Hematopoietic multipotent progenitor cell treated with erythropoietin and hydrocortisone succinate and interleukin-3 and kit ligand, for 17 days (in vitro differentiated cells): ENCODE measurements around the gene ERGIC2.
A peak's percentile ranks its signal among the peaks of the same experiment; 100 is the strongest.
"Not testable (repeated sequence)": the region's sequence is repeated elsewhere in the genome, so short reads cannot be mapped to it uniquely, and the experiment has no call there.

ENCODE experiments used
- DNase-seq: peaks from one replicate; pipeline ENCODE4 v3.0.0-alpha.2; 2015; ENCODE audit warnings: low spot score

The ERGIC2 gene, protein sequence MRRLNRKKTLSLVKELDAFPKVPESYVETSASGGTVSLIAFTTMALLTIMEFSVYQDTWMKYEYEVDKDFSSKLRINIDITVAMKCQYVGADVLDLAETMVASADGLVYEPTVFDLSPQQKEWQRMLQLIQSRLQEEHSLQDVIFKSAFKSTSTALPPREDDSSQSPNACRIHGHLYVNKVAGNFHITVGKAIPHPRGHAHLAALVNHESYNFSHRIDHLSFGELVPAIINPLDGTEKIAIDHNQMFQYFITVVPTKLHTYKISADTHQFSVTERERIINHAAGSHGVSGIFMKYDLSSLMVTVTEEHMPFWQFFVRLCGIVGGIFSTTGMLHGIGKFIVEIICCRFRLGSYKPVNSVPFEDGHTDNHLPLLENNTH

DNA sequence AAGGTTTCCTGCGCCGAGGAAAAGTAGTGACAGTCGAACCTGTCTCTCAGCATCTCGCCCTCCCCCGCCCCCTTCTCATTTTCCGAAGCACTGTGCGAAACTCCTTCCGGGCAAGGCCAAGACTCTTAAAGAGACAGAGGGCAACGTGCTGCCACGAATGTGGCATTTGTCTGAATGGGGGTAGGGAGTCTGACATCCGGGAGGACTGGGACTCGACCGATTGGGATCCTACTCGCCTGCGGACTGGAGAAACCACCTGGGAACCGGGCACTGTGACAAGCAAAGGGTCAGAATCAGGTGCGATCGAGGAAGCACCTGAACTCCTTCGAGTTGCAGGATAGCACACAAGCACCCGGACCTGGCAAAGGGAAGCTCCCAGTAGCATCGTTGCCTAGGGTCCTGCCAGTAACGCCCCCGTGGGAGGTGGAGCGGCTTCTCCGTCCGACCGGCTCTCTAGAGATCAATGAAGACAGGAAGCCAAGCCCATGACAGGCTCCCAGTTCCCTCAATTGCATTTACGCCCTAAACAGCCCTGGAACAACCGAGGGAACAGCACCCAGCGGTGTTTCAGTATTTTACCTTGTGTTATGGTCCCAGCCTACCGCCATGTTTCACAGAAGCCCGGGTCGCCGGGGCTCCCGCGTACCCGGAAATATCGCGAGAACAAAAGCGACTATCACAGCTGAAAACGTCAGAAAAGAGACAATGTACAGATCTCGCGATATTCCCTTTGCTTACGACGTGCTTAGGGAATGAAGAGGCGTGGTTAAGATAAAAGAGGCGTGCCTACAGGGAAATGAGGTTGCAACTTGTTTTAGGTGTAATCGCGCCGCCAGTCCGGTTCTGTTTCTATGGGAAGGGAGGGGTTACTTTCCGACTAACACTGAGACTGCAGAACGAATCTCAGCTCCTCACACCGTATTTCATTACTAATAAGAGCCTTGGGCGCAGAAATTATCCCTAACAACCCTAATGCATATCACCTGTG is at the start of gene ERGIC2:
Gene ERGIC2 (minus strand): TSS at position 637 of the 988 bp plus-strand sequence. CDS start 9,539 bp downstream, outside the sequence.
- DNase-seq = peak; percentile 97

DNA sequence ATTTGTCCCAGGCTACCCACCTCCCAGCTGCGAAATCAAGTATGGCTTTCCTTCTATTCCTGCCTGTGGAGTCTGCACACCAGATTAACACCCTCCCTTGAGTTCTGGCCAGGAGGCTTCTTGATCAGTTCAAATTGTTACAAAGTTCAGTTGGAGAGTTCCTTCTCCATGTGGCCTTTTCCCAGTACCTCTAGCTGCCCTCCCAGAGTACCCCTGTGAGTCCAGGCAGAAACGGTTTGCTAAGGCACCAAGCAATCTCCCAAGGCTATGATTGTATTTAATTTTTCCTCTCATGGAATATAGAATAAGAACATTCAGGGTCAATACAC is 49.7 kb upstream of the ERGIC2 start:
- no peak for DNase-seq

DNA sequence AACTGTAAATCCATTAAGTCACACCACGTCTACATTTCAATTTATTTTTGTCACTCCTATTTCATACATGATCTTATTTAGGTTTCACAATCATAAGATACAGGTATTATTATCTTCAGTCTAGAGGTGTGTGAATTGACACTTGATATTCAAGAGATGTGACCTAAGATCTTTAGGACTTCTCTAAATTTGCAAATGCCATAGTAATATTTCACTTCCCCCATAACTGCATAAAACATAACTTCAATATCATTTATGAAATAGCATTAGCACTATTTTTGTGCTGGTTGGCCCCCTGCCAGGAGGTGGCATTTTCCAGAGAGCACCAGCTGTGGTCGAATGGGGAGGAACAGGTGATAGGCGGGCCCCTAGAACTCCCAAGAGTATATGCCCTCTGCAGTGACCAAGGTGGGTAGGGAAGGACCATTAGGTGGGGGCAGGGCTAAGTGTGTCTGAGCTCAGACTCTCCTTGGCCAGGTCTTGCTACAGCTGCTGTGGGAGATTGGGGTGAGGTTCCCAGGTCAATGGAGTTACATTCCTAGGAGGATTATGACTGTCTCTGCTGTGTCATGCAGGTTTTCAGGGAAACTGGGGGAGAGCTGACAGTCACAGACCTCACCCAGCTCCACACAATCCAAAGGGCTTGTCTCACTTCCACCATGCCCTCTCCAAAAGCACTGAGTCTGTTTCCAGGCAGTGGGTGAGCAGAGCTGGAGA is 49.2 kb upstream of the ERGIC2 start:
- no peak for DNase-seq

DNA sequence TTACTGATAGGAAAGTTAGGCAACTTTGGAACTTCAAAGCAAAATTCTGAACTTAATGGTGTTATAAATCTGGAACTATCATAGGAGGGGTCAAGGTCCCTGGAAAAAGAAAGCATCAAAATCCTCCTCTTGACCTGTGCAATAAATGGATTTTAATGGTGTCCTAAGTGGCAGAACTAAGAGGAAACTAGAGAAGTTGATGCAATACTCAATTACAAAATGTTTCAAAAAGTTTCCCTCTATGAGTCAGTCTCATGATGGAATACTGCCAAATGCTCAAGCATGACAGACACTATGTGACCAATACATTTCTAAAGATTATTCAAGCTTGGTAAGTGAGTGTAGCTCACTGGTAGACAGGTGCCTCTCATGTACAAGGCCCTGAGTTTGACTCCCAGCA is 47.7 kb upstream of the ERGIC2 start:
- DNase-seq = no peak

DNA sequence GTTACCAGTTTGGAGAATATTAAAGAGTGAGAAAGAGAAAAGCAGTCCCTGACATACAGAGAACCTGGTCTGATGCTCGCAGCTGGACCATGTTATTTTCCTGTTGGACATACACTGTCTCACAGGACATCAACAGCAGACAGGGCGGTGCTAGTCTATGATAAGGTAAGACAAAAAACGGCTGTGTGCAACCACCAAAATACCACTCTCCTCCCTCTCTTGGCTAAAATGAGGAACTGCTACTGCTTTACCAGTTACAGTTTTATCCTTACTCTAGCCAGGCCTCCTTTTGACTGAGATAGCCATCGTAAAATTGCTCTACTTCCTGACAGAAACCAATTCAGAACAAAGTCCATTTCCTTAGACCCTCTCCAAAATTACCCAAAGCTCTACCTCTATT is 47.0 kb upstream of the ERGIC2 start:
- DNase-seq = no peak

DNA sequence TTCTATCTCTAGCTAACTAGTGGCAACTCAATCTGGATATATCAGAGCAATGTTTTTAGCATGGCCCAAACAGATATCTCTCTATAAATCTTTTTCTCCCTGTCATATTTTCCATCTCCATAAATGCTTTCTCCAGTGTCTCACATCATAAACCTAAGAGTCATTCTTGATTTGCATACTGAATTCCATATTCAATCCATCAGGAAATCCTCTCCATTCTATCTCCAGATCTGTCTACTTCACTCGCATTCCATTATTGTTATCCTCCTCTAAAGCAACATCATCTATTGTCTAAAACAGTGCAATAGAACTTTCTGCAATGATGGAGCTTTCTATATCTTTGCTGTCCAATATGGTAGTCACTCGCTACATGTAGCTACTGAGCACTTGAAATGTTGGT is 45.5 kb upstream of the ERGIC2 start:
- DNase-seq = no peak

DNA sequence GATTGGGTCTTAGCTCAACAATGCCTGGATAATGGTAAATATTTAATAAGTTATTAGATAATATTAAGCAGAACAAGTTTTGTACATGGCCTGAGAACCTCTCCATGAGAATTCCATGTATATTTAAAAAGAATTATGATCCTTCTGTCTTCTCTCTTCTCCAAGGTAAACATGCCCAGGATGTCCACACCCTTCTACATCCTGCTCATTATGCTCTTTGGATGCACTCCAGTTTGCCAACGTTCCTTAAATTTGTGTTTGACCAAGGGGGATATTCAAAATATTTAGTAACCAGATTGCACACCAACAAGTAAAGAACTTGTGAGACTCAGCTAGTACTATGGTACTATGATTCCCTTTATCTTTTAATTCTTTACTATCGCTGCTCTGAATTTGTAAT is 44.8 kb upstream of the ERGIC2 start:
- no peak for DNase-seq

DNA sequence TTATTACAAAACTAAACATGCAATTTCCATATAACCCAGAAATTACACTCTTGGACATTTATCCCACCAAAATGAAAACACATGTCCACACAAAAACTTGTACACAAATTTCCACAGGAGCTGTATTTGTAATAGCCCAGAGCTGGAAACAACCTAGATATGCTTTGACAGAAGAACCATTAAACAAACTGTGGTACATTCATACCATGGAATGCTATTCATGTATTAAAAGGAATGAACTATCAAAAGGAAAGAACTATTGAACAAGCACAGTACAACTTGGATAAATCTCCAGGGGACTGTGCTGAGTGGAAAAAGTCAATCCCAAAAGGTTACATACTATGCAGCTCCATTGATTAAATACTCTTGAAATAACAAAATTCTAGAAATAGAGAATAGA is 35.8 kb upstream of the ERGIC2 start:
- DNase-seq = no peak

DNA sequence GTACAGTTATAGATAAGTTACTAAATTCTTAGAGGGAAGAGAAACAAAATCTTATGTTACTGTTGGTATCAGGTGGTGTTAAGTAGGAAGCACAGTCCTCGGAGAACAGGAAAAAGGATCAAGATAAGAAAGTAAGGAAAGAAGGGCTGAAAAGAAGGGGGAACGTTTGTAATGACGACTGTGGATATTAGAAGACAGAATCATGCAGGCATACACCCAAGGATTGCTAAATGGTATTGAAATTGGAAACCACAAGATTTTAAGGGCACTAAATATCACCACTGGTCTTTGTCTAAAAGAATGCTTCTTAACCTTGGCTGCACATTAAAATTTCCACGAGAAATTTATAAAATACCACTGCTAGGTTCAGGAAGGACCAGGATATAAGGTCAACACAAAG is 34.1 kb upstream of the ERGIC2 start:
- DNase-seq = no peak

DNA sequence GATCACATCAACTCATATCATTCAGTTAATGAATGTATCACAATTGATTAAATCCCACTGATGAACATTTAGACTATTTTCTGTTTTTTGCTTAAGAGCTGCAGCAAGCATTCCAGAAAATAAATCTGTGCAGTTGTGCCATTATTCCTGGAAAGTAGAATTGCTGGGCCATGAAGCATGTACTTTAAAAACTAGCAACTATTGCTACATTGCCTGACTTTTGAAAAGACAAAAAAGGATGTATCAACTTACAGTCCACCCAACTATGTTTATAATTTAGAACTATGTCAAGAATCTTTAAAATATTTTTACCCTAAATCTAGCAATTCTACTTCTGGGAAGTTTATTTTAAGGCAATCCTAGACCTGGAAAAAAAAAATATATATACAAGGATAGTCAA is 33.4 kb upstream of the ERGIC2 start:
- DNase-seq = no peak

DNA sequence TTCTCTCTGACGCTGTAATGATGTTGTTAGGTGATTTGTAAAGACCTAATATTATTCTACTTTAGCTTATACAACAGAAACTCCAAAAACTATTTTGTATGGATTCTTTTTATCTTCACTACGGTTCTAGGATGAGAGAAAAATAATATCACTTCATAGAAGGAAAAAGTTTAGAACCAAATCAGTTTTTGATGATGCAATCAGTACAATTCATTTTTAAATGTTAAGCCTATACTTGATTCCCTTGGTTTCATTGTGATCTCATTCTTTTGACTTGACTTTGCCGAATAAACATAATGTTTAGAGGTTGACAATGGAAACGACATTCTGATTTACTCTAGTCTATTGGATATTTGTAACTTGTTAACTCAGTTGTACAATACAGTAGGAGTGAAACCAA is 24.6 kb upstream of the ERGIC2 start:
- no peak for DNase-seq

DNA sequence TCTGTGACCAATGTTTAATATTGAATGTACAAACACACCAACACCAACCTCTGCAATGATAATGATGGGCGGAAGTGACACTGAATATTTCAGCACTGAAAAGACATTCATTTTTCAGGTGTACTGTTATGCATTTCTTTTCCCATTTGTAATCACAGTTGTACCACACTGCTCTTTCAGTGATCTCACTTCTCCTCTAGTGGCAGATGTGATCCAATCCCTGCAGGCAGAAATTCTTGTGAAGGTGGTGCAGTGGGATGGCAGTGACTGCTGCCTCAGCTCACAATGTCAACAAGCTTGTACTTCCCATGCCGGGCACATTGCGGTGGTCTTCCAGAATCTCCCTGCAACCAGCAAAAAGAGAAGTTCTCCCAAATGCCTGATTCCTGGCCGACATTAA is 23.0 kb upstream of the ERGIC2 start:
- DNase-seq = no peak

DNA sequence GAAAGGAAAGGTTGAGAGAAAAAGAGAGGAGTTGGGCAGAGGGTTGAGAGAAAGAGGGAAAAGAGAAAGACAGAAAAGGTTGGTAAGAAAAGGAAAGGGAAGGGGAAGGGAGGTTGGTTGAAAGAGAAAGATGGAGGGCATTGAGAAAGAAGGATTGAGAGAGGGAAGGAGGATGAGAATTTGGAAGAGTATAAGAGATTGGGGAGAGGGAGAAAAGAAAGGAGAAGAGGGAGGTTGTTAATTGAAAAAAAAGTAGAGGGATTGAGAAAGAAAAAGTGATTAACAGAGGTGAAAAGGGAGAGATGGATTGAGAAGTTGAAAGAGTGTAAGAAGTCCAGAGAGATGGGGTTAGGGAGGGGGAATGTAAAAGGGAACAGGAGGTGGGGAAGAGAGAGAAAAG is 21.5 kb upstream of the ERGIC2 start:
- no peak for DNase-seq

DNA sequence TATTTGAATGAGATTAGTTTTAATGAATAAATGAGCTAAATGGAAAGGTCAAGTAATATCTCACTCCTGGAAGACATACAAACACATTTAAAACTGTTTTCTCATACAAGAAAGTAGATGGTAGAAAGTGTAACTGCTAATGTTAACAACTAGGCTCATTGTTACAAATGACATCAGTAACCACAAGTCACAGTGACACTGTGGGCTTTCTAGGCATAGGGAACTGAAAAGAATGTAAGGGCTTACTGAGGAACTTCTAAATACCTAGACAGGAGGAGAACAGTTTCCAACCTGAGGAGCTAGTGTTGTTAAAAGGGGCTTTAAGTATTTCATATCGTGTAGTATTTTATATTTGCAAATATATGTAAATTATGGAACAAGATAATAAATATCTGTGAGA is 17.5 kb upstream of the ERGIC2 start:
- no peak for DNase-seq

DNA sequence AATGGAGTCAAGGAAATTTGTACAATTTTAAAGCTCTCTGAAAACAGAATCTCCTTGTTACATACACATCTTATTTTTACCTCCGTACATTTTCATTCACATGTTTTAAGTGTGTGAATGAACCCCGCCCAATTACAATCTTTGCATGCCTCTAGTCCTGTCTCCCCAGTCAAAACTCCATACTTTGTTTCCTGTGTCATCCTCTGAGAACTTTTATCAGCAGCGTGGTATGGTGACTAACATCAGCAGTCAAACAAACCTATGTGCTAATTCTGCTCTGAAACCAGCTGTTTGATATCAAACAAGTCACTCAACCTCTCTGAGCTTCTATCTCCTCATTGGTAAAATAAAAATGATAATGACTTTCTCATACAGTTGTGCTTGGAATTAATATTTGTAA is 15.8 kb upstream of the ERGIC2 start:
- DNase-seq = no peak

DNA sequence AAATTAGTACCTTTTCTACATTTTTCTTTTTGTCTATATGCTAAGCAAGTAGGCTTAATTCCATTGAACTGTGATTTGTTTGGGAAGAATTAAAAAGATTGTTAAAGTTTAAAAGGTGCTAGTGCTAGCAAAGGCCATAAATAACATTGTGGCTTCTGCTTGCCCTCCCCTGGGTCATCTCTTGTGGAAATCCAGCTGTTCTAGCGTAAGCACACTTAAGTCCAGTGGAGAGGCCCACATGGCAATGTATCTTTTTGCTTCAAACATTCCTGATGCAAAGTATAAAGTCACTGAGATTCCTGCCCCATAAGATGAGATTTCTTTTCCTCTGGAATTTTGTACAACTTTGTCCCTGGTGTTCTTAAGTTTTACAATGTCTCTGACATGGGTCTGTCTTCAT is 14.4 kb upstream of the ERGIC2 start:
- DNase-seq = no peak

DNA sequence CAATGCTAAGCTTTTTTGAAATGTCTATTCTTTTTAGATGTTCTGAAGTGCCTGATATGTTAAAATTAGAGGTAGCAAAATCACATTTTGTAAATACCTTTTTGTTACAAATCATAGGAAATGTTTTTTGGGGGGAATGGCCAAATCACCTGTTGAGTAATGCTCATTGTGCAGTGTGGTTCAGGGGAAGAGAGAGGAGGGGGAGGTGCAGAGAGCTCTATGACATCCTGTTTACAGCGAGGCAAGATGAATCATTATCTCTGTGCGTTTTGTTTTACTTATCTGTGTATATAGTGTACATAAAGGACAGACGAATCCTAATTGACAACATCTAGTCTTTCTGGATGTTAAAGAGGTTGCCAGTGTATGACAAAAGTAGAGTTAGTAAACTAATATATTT is 9.4 kb upstream of the ERGIC2 start:
- DNase-seq = not testable (repeated sequence)

DNA sequence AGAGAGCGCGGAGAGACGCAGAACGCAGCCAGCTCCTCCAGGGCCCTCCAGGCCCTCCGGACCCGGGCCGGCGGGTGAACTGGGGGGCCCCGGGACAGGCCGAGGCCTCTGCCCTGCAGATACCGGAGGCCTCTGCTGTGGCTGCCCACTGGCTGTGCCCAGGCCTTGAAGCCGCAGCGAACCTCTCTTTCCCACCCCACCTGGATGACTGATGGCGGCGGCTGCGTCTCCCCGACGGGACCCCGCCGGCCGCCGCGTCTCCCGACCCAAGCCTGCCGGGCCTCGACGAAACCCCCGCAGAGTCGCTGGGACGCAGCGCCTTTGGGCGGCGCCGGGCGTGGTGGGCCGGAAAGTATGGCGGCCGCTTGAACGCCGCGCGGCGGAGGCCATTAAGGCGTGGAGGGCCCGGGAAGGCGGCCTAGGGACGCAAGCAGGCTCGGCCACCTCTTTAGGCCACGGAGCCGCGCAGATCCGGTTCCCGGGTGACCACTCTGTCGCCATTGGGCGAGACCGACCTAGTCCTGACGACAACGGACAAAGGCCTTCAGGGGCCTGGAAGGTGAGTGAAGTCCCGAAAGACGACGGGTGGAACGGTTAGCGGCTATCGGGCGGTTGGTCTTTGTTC is 8.4 kb upstream of the ERGIC2 start:
- no peak for DNase-seq

DNA sequence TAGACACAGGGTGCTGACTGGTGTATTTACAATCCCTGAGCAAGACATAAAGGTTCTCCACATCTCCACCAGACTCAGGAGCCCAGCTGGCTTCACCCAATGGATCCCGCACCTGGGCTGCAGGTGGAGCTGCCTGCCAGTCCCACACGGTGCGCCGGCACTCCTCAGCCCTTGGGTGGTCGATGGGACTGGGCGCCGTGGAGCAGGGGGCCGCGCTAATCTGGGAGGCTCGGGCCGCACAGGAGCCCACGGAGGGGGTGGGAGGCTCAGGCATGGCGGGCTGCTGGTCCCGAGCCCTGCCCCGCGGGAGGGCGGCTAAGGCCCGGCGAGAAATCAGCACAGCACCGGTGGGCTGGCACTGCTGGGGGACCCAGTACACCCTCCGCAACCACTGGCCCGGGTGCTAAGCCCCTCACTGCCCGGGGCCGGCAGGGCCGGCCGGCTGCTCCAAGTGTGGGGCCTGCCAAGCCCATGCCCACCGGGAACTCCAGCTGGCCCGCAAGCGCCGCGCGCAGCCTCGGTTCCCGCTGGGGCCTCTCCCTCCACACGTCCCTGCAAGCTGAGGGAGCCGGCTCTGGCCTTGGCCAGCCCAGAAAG is 5.2 kb upstream of the ERGIC2 start:
- not testable (repeated sequence) for DNase-seq

DNA sequence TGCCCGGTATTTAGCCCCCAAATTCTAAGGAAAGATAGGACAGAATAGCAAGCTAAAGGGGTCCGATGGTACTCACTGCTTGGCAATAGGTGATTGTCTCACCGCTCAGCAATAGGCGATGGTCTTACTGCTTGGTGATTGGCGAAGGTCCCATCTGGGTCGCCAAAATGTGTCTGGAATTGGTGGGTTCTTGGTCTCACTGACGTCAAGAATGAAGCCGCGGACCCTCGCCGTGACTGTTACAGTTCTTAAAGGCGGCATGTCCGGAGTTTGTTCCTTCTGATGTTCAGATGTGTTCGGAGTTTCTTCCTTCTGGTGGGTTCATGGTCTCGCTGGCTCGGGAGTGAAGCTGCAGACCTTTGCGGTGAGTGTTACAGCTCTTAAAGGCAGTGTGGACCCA is 4.2 kb upstream of the ERGIC2 start:
- not testable (repeated sequence) for DNase-seq

DNA sequence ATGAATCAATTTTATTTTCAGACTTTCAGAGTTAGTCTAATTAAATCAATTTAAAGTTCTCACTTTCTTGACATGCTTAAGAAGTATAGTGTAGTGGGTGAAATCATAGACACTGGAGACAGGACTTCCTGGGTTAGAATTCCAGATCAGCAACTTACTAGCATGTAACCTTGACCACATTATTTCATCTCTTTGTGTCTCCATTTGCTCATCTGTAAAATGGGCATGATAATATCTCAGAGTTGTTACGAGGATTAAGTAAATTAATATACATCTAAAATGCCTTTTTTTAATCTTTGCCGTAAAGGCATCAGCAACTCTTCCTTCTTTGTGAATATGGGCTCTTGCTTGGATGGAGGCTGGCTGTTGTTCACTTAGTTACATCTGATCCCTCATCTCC is 1.3 kb upstream of the ERGIC2 start:
- no peak for DNase-seq

DNA sequence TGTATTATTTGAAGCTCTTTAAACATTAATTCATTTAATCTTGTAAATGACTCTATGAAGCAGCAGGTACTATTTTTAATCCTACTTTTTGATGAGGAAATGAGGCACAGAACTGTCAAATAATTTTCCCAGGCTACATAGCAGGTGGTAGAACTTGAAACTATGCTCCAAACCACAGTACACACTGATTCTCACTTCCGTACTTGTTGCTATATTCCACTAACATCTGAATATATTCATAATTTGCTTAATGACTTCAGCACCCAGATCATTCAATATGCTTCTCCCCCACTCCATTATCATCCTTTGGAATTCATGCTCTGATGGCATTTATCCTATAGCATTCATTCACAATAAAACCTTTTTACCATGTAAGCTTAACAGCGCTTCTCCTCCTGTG is 4.9 kb downstream of the ERGIC2 start:
- DNase-seq = no peak
